GM18502 (cell line): ENCODE results near the gene COMMD9.

Experiments
- ATAC-seq: cut with Tn5 transposase; IDR thresholded peaks from one replicate; pipeline ENCODE4 v1.9.1; 2021; ENCODE audit warnings: mild to moderate bottlenecking; ENCODE audit not compliant: unreplicated experiment, poor library complexity

The COMMD9 gene

GRCh38 chr11:36229091-36229705 lies 60.0 kb downstream of the COMMD9 start:
- ATAC-seq: no peak

- no peak for ATAC-seq
These were observed 60.5 kb downstream of the COMMD9 start for GRCh38 chr11:36228689-36229088.

- ATAC-seq: no peak
These were observed 62.2 kb downstream of the COMMD9 start for GRCh38 chr11:36227044-36227443.

- no peak for ATAC-seq
These were observed 64.9 kb downstream of the COMMD9 start for GRCh38 chr11:36224209-36224882.

GRCh38 chr11:36222831-36223635 lies 66.2 kb downstream of the COMMD9 start:
- no peak for ATAC-seq
